Spleen (tissue), 11 donors: ENCODE data around the gene PYGB. TPM values are rescaled to one million over a fixed set of nuclear protein-coding genes. Genes with fewer than 3 reads are reported as not detected.

Experiments
- DNase-seq: peaks from one replicate; pipeline ENCODE4 v3.0.0-alpha.2; 2020
- H3K27ac ChIP-seq, 8 donors: fragments of 200-600 bp; sonication (generic) in 7 of 8; 1 replicate in 4 of 8; 2 replicates in 4 of 8; pipeline versions ENCODE4 v1.5.0 to v1.8.0; 2016 to 2021; ENCODE audit warnings: inconsistent platforms in 4 of 8, mild to moderate bottlenecking in 4 of 8, moderate library complexity in 1 of 8
- H3K27me3 ChIP-seq, 7 donors: fragments of 200-600 bp; sonication (generic) in 6 of 7; replicated peaks in 1 of 7; 1 replicate in 4 of 7; 2 replicates in 3 of 7; pipeline versions ENCODE4 v1.5.0 to v1.8.0; 2016 to 2021; ENCODE audit warnings: inconsistent platforms in 3 of 7, mild to moderate bottlenecking in 1 of 7
- H3K36me3 ChIP-seq, 6 donors: fragments of 200-600 bp; sonication (generic) in 5 of 6; 1 replicate in 4 of 6; 2 replicates in 2 of 6; pipeline versions ENCODE4 v1.5.0 to v1.8.0; 2016 to 2021; ENCODE audit warnings: inconsistent platforms in 2 of 6
- H3K4me1 ChIP-seq, 6 donors: fragments of 200-600 bp; sonication (generic) in 5 of 6; 1 replicate in 3 of 6; 2 replicates in 3 of 6; pipeline versions ENCODE4 v1.5.0 to v1.8.0; 2016 to 2021; ENCODE audit warnings: inconsistent platforms in 3 of 6
- H3K4me3 ChIP-seq, 8 donors: fragments of 200-600 bp; sonication (generic) in 7 of 8; 1 replicate in 4 of 8; 2 replicates in 4 of 8; pipeline versions ENCODE4 v1.5.0 to v1.8.0; 2016 to 2021; ENCODE audit warnings: inconsistent platforms in 4 of 8, mild to moderate bottlenecking in 4 of 8, moderate library complexity in 2 of 8
- H3K9me3 ChIP-seq, 8 donors: fragments of 200-600 bp; sonication (generic) in 7 of 8; 1 replicate in 4 of 8; 2 replicates in 4 of 8; pipeline versions ENCODE4 v1.5.0 to v1.8.0; 2016 to 2021; ENCODE audit warnings: inconsistent platforms in 4 of 8
- POLR2A ChIP-seq, 3 donors: fragments of 450-650 bp; IDR thresholded peaks; one replicate each; pipeline ENCODE4 v1.5.1; 2017; ENCODE audit warnings: antibody characterized with exemption in 3 of 3, mild to moderate bottlenecking in 1 of 3
- POLR2AphosphoS5 ChIP-seq, 3 donors: sonication (generic); formaldehyde crosslinking; IDR thresholded peaks; one replicate each; pipeline ENCODE4 v1.5.1; 2017; ENCODE audit warnings: antibody characterized with exemption in 3 of 3
- WGBS, 5 donors: extraction: QIAGEN DNeasy Blood & Tissue Kit in 3 of 5; methylation state at CpG; one replicate each; pipeline versions ENCODE4 v1.1.5 to v1.1.7; 2013 to 2018; 5-methylcytosine and 5-hydroxymethylcytosine counted together
- intact Hi-C: fragments of 100-400 bp; cut with DNase I; formaldehyde crosslinking; loops from one replicate; pipeline ENCODE4 v1.15.0; 2023; ENCODE audit warnings: low total_unique reads
- polyA plus RNA-seq, 3 donors: library from polyadenylated mRNA; stranded (reverse); fragments of 200-250 nt; gene quantifications; one replicate each; pipeline ENCODE4 v1.2.1, GENCODE V29; 2013
- total RNA-seq, 7 donors: library from RNA; depleted of rRNA in 3 of 7; stranded (reverse); fragments of >200 nt in 3 of 7; fragmentation: NEBNext Ultra II Directional in 4 of 7; extraction: Animal tissue kit (Norgen Biotek cat#: 25700) in 4 of 7; gene quantifications; one replicate each; pipeline versions ENCODE4 v1.1.0 to v1.2.1, GENCODE V29; 2016 to 2021
- TF ChIP-seq, protein P1 (sequence below), 11 experiments: fragments of 200-600 bp in 7 of 11; fragments of 450-650 bp in 4 of 11; sonication (generic) in 4 of 11; IDR thresholded peaks in 8 of 11; conservative IDR thresholded peaks in 3 of 11; 1 replicate in 7 of 11; 2 replicates in 4 of 11; pipeline versions ENCODE4 v1.4.0 to v1.8.0; 2016 to 2021; ENCODE audit warnings: antibody characterized with exemption in 11 of 11, inconsistent platforms in 4 of 11, mild to moderate bottlenecking in 1 of 11
- donor health status: healthy with polysubstance abuse.
- donor health status: DM: no; HTN: no; CAD: no; lungs with moderate emphysema.
- donor health status: DM: no; HTN: no; CAD: no.
- donor health status: Bipolar disorder and iron deficiency.
- donor health status: healthy.
- donor health status: DM: no; HTN: no; CAD: no.
- donor health status: DM: yes; HTN: yes; CAD: no.

PYGB gene
- total and polyA plus RNA-seq, 10 donors = 10.5 to 47.8 (median 32.3) TPM

DNA sequence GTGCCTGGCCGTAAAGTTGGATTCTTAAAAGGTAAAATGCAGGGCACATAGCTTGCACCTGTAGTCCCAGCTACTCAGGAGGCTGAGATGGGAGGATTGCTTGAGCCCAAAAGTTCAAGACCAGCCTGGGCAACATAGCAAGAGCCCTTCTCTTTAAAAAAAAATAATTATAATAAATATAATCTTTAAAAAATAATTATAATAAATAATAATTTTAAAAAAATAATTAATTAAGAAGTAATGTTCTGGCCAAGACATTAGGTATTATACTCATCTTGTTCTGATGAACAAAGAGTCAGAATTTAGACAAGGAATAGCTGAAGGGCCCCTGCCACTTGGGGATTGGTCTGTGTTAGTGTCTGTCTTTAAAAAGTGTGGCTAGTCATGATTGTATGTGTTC is 38.5 kb upstream of the PYGB start:
- Histone ChIP-seq H3K9me3 (no peaks in the 10 kb centered on the region), H3K27ac (no peak overlapping the region), H3K4me1 (peaks cover 0 to 13% (median 5%) of the 10 kb centered on the region in 6 donors), H3K4me3 (no peak overlapping the region), H3K36me3 (peaks cover 0 to 76% (median 39%) of the 10 kb centered on the region in 6 donors), H3K27me3 (no peaks in the 10 kb centered on the region)
- WGBS, 5 donors = 92 to 100% (median 100%) methylated on average over 1 of the region's 1 CpG
- DNase-seq = no peak
- intact Hi-C loops = no loop called here
- TF ChIP-seq POLR2A (IDR thresholded peaks at IDR 0.05) (no peak), POLR2AphosphoS5 (IDR thresholded peaks at IDR 0.05) (no peak)
- TF ChIP-seq, protein P1, sequence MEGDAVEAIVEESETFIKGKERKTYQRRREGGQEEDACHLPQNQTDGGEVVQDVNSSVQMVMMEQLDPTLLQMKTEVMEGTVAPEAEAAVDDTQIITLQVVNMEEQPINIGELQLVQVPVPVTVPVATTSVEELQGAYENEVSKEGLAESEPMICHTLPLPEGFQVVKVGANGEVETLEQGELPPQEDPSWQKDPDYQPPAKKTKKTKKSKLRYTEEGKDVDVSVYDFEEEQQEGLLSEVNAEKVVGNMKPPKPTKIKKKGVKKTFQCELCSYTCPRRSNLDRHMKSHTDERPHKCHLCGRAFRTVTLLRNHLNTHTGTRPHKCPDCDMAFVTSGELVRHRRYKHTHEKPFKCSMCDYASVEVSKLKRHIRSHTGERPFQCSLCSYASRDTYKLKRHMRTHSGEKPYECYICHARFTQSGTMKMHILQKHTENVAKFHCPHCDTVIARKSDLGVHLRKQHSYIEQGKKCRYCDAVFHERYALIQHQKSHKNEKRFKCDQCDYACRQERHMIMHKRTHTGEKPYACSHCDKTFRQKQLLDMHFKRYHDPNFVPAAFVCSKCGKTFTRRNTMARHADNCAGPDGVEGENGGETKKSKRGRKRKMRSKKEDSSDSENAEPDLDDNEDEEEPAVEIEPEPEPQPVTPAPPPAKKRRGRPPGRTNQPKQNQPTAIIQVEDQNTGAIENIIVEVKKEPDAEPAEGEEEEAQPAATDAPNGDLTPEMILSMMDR (IDR thresholded peaks at IDR 0.05 in 8 of 11, conservative IDR thresholded peaks at IDR 0.05 in 3 of 11) = no peak

DNA sequence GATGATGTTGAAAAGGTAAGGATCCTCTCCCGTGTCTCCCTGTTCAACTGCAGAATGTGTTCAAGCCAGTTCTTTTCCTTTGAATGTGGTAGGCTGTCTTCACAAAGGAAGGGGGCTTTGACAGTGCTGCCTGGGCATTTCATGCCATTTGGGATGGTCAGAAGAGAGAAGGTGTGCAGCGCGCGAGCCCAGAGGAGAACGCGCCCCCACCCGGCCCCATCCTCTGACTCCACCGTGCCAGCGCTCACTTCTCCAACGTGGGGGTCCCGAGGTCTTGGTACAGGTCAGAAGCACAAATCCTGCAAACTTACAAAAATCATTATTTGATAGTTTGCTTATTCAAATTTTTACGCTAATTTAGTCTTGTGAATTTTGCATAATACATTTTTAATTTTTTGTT is 38.0 kb upstream of the PYGB start:
- 94 to 97% (median 96%) methylated on average over 12 of the region's 12 CpGs for WGBS, 5 donors
- TF ChIP-seq POLR2A (IDR thresholded peaks at IDR 0.05) (no peak), POLR2AphosphoS5 (IDR thresholded peaks at IDR 0.05) (no peak)
- TF ChIP-seq, protein P1 (IDR thresholded peaks at IDR 0.05 in 8 of 11, conservative IDR thresholded peaks at IDR 0.05 in 3 of 11) = no peak
- no peak for DNase-seq
- Histone ChIP-seq H3K36me3 (peaks cover 0 to 82% (median 45%) of the 10 kb centered on the region in 6 donors), H3K4me3 (no peak overlapping the region), H3K27ac (no peak overlapping the region), H3K4me1 (peaks cover 0 to 8% (median under 1%) of the 10 kb centered on the region in 6 donors), H3K27me3 (no peaks in the 10 kb centered on the region), H3K9me3 (no peaks in the 10 kb centered on the region)
- intact Hi-C loops = no loop called here

DNA sequence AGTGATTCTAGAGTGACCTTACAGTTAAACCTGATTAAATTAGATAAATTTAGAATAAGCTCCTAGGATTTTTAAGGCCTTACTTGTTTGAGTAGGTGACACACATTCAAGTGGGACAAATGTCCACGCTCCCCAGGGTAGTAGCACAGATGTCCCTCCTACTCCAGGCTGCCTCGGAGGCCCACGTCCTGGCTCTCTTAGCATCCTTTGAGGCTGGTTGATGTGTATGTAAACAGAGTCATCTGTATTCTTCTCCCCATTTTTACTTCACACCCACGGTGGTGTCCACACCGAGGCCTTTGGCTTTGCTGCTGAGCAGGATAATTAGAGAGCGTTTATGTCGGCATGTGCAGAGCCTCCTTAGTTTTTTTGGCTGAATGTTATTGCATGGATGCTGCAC is 36.6 kb upstream of the PYGB start:
- TF ChIP-seq, protein P1 (IDR thresholded peaks at IDR 0.05 in 8 of 11, conservative IDR thresholded peaks at IDR 0.05 in 3 of 11) = no peak
- TF ChIP-seq POLR2AphosphoS5 (IDR thresholded peaks at IDR 0.05) (no peak), POLR2A (IDR thresholded peaks at IDR 0.05) (no peak)
- intact Hi-C loops = no loop called here
- Histone ChIP-seq H3K4me1 (no peaks in the 10 kb centered on the region), H3K4me3 (no peak overlapping the region), H3K36me3 (peaks cover 0 to 87% (median 56%) of the 10 kb centered on the region in 6 donors), H3K9me3 (no peaks in the 10 kb centered on the region), H3K27me3 (no peaks in the 10 kb centered on the region), H3K27ac (no peak overlapping the region)
- 80 to 94% (median 88%) methylated on average over 7 of the region's 7 CpGs for whole genome bisulfite sequencing, 5 donors
- DNase-seq = no peak

DNA sequence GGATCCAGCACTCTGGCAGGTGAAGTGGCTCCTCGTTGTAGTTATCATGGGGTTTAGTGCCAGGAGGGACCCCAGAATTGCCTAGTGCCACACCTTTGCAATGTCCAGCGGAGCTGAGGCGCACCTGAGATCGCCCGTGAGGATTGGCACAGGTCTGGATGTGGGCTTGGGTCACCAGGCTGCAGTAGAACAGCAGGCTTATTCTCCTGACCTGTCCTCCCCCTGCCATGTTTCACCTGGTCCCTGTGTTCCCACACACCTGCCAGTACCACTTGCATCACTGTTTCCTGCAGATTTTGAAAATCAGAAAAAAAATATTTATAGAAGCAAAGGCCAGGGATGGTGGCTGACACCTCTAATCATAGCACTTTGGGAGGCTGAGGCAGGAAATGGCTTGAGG is 35.6 kb upstream of the PYGB start:
- no peaks in the 10 kb centered on the region for H3K4me1 ChIP-seq
- H3K9me3 ChIP-seq = no peaks in the 10 kb centered on the region
- no peaks in the 10 kb centered on the region for H3K27me3 ChIP-seq
- no peak overlapping the region for H3K27ac ChIP-seq
- intact Hi-C loops = no loop called here
- 74 to 98% (median 85%) methylated on average over 5 of the region's 5 CpGs for WGBS, 5 donors
- H3K4me3 ChIP-seq = no peak overlapping the region
- TF ChIP-seq POLR2AphosphoS5 (IDR thresholded peaks at IDR 0.05) (no peak), POLR2A (IDR thresholded peaks at IDR 0.05) (no peak)
- TF ChIP-seq, protein P1 (IDR thresholded peaks at IDR 0.05 in 8 of 11, conservative IDR thresholded peaks at IDR 0.05 in 3 of 11) = no peak
- H3K36me3 ChIP-seq = peaks cover 0 to 87% (median 65%) of the 10 kb centered on the region in 6 donors
- no peak for DNase-seq
